Central memory CD4-positive, alpha-beta T cell (primary cell): Measurements from ENCODE around the gene PDK3.
A peak's percentile ranks its signal among the peaks of the same experiment; 100 is the strongest.

Source experiments
- DNase-seq: peaks from one replicate; pipeline ENCODE4 v3.0.0; 2022

Gene PDK3

DNA sequence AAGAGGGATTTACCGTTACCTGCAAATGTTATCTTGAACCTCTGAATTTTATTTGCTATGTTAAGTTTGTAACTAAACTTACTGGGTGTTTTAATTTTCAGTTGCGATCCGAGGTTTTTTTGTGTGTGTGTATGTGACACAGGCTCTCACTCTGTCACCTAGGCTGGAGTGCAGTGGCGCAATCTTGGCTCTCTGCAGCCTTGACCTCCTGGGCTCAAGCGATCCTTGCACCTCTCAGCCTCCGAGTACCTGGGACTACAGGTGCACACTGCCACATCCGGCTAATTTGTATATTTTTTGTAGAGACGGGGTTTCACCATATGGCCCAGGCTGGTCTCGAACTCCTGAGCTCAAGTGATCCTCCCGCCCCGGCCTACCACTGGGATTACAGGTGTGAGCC, 18.5 kb downstream of the PDK3 start:
- no peak for DNase-seq

DNA sequence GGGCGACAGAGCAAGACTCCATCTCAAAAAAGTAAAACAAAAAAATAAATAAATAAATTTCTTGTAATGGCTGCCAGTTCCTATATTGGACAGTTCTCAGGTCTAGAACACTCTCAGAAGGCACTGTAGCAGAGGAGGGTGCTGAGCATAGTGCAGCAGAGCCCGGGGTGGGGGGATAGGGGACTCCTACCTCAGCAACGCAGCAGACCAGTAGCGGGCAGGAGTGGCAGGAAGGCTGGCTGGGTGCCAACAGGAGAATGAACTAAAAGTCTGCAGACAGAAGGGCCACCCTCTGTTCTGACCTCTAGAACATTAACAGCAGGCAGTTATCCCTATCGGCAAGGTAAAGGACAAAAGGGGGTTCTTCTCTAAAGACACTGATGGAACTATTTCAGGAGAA, 20.2 kb downstream of the PDK3 start:
- no peak for DNase-seq

DNA sequence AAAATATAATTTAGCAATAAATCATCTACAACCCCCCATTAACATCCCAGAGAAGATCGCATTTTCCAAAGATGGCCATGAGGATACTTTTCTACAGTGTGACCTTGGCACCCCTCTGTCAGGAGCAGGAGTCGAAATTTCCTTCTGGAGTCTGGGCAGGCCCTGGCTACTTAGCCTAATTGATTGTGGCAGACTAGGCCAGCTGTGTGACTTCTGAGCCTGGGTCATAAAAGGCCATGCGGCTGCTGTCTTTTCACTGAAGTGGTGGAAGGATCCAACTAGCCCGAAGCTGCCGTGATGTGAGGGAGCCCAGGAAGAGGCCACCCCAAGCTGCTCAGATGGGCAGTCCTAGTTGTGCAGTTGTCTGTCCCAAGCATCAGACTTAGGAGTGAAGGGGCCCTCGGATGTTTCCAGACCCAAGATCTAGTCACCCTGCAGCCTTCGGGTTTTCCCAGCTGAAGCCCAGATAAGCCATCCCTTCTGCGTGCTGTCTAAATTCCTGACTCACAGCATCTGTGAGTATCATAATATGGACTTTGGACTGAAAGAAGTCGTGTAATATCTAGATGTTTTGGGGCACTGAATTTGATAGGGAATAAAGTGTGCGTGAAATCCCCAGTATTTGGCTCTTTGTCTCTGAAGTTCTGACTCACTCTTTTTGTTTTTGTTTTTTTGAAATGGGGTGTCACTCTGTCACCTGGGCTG, 21.0 kb downstream of the PDK3 start:
- no peak for DNase-seq

DNA sequence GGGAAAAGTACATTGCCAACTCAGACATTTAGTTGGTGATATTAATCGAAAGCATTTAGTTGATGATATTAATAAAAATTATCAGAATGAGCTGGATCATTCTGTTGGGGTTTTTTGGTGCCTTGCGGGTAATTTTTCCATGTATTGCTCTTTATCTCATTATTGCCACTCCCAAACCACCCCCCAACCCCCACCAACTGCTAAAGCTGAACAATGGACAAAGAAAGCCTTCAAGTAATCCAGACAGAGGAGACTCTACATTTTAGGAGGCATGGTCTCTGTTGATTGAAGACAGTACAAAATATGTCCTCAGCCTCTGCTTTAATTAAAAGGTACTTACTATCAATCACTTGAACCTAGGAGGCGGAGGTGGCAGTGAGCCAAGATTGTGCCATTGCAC, 22.5 kb downstream of the PDK3 start:
- no peak for DNase-seq

DNA sequence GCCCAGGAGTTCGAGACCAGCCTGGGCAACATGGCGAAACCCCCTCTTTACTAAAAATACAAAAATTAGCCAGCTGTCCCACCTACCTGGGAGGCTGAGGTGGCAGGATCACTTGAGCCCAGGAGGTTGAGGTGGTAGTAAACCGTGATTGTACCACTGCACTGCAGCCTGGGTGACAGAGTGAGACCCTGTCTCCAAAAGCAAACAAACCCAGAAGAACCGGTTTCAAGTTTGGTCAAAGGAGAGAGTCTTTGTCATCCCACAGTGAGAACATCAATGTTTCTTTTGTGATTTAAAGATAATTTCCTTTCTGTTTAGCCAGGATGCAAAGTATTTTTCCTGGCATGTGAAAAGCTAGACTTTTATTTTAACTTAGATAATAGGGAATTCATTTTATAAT, 26.7 kb downstream of the PDK3 start:
- no peak for DNase-seq

DNA sequence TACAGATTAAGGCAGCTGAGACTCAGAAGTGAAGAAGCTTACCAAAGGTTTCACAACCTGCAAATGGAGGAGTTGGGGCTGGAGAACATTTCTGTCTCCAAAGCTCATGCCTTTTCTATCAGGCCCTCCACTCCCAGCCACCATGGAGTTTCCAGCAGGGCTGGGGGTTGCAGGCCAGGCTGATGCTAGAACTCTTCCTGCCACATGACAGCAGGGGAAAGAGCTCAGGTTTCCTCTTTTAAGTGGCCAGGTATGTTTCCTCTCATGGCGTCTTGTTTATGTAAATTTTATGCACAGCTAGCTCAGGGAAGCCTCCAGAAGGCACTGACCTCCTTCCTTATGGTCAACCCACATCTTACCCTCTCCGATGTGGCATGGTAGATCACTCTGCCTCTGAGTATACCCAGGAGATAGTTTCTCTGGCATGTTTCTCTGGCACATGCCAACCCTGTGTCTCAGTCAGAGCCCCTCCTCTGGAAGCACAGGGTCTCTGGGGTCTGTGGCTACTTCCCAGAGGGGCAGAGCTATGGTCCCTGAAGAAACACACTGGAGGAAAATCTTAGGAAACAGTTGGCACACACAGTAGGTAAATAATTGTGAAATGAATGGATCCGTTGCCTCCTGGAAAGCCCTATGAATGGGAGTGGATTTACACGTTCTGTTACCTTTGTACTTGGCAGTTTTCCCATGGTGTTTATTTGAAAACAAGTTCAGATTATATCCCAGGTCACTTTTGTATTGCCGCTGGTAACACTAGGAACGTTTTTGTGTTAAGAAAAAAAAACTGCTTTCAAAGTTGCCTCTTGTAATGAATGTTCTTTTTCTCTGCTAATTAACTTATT, 28.9 kb downstream of the PDK3 start:
- DNase-seq = peak; percentile 11

DNA sequence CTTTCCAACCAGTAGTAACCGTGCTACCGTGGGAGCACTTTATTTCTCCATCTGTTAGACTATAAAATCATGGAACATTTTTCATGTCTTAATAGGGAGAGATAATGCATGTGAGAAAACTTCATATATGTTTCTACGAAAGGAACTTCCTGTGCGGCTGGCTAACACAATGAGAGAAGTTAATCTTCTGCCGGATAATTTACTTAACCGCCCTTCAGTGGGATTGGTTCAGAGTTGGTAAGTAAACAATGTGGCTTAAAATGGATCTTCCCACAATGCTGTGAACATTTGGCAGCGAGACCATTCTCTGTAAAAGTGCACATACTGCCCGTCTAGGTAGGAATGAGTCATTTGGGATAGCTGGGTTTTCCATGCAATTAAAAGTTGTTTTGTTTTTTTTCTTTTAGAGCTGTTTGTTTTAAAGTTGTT, 29.6 kb downstream of the PDK3 start:
- DNase-seq = peak; percentile 19

DNA sequence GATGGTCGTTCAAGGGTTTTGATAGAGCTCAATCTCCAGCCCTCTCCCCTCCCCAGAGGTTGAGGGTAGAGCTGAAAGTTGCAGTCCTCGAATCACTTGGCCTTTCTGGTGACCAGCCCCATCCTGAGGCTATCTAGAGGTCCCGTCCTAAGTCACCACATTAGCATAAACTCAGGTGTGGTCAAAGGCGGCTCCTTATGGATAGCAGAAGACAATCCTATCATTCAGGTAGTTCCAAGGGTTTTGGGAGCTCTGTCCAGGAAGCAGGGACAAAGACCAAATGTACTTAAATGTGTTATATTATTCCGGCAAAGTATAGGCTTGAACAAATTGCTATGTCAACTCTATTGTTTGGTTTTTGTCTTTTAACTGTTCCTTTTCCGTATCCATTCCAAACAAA, 30.6 kb downstream of the PDK3 start:
- DNase-seq = no peak

DNA sequence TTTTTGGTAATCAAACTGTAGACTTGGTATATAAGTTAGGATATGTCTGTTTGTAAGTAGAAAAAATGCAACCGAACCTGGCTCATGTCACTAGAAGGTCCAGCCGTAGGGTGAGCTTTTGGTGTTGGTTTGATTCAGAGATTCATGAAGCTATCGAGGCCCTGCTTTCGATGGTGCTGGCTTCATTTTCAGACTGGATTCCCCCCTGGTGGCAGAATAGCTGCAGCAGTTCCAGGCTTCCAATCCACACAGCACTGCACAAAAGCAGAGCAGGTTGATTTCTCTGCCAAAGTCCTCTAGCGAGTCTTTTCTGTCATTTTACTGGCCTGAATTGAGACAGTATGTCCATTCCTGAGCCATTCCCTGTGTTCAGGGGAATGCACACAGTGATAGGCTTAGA, 33.1 kb downstream of the PDK3 start:
- DNase-seq = peak; percentile 20

DNA sequence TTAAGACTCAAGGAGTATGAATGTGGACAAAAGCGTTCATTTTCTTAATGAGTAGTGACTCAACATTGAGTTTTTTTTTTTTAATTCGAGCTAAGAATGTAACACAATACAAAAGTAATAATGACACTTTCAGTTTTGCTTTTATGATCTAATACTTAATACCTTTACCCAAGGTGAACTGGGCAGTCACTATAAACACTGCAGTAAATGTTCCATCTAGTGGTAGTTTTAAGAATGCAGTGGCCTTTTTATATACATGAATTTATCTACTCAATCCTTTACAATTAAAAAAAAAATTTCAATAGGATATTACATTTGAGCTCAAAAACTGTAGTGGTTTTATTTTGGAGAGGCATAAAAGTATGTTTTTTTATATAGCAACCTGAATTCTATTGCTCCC, 33.9 kb downstream of the PDK3 start:
- DNase-seq = peak; percentile 53

DNA sequence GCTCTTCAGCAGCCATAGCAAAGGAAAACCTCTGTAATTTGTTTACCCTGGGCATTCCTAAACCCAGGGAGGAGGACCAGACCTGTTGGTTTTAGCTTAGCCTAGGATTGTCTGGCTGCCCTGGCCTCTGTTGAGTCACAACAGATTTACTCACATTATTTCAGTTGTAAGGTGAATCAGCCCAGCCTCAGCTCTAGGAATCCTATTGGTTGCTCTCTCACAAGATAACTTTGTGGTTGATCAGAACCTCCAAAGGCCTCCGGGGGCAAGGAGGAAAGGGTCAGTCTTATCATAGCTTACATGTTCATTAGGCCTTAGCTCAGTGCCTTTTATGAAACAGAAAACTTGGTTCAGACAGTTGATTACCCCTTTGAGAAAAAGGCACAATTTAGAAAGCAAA, 41.0 kb downstream of the PDK3 start:
- no peak for DNase-seq

DNA sequence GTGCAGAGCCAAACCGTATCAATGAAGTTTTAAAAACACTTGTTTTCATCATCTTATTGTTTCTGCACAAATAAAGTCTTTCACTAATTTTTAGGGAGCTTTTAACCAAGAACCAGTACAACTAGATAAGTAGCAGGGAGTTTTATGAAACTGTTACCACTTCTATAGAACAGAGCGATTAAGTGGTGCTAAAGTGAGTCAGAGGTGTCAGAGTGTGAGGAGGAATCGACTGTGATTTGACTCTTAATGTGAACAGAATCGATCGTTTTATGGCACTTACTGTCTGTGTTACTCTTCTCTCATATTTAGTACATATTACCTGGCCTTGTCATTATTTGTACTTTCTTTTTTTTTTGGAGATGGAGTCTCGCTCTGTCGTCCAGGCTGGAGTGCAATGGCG, 43.3 kb downstream of the PDK3 start:
- no peak for DNase-seq

DNA sequence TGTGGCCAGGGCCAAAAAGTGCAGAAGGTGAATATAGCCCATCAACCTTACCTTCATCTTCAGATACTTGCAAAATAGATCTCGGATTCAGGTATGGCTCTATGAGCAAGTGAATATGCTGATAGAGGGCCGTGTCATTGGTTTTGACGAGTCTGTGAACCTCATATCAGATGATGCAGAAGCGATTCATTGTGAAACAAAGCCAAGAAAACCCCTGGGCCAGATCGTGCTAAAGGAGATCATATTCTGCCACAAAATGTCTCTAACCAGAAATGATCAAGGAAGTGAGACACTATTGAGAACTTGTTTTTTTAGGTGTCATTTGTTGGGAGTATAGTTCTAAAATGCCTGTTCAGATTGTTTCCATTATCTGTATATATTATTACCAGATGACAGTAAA, 48.3 kb downstream of the PDK3 start:
- DNase-seq = no peak

DNA sequence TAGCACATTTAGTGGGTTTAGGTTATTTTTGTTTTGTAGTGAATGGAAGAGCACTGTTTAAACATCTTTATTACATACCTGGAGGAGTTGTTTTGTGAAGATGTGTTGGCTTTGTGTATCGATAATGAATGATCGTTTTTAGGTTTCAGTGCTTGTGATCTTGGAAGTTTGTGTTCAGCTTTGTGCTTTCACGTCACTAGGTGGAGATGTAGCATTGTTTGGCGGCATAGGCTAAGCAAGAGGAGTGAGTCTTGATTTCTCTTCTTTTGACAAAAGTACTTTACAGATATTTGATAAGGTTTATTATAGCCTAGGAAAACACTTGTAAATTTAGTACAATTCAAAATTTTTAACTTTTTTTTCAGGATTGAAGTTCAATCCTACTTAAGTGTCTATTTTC, 50.4 kb downstream of the PDK3 start:
- no peak for DNase-seq

DNA sequence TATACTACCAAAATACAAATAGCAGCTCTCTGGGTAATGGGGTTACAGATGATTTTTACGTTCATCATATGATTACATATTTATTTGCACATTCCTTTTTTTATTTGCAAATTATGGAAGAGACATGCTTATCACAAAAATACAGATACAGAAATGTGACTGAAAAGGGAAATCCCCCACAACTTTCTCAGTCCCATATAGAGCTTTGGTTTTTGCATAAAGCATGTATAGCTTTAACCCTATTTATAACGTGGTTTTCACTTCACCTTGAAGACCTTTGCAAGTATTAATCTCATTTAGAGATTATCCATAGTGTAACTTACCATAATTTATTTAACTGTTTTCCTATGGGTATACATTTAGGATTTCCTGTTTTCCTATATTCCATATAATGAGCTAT, 55.4 kb downstream of the PDK3 start:
- DNase-seq = no peak

DNA sequence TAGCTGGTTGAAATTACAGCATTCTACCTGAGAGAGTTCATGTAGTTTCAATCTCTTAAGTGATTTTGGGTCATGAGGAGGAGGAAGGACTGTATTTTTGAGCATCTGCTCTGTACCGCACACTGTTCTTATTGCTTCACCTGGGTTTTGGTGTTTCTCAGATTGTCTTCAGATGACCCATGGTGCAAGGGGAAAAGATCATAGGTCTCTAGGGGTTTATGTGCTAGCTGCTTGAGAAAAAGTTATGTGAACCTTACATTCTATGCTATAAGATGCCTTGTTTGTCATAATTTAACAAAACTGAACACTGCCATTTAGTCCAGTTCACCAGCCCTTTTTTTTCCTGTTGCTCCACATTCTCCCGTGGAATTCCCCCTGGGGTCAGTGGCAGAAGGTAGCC, 60.4 kb downstream of the PDK3 start:
- no peak for DNase-seq

DNA sequence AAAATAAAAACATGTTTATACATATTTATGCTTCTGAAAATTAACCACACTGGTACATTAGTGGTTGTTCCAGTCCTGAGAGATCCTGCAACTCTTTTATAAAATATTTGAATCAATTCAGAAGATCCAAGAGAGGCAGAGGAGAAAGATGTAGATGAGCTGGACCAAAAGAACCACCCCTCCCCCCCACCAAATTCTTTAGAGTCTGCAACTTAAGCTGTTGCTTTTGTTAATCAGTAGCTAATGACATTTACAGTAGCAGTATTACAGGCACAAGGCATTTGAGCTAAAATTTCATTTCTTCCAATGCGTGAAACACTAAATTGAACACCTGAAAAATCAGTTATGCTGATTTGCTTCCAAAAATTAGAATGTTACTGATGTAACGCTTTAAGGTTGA, 61.5 kb downstream of the PDK3 start:
- no peak for DNase-seq

DNA sequence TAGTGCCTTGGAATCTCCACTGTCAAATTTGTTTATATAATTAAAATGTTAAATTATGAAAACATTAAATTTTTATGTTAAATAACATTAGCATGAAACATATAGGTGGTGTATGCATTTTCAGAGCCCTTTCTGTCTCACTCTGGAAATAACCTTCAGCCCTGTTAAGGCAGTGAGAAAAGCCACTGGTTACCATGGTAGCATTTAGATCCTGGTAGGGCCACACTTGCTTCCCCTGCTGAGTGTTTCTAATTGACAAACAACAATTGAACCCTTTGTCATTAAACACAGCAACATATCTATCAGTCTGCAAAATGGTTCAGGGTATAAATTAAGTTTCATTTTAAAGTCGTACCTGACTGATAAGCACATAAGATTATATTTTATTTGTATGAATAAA, 63.5 kb downstream of the PDK3 start:
- no peak for DNase-seq

DNA sequence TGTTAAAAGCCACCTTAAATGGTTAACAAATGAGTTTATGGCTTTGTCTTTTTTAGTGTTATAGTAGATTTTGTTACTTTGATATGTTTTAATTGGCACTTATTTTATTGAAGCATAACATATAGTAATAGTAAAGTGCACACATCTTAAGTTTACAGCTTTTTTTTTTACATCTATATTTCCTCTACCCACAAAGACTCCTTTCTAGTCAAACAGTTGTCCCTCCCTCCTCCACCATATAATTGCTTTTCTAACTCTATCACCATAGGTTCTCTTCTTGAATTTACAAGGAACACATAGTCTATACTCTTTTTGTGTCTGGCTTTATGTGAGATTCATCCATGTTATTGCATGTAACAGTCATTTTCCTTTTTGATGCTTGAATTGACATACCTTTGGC, 71.5 kb downstream of the PDK3 start:
- DNase-seq = no peak

DNA sequence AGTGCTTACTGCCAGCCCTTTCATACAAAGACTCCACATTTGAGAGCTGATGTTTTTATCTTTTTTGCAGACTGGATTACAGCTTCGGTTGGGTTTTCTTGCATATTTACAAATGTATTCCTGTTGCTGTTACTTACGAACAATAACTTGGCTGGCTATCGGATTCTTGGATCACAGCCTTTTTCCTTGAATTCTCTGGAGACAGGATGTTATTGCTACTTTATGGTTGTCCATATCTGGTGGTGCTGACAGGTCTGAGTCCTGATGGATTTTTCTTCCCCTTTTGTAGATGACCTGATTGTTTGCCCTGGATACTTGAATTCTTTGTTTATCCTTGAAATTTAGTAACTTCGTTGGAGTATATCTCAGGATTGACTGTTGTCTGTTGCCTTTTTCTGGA, 77.7 kb downstream of the PDK3 start:
- no peak for DNase-seq

DNA sequence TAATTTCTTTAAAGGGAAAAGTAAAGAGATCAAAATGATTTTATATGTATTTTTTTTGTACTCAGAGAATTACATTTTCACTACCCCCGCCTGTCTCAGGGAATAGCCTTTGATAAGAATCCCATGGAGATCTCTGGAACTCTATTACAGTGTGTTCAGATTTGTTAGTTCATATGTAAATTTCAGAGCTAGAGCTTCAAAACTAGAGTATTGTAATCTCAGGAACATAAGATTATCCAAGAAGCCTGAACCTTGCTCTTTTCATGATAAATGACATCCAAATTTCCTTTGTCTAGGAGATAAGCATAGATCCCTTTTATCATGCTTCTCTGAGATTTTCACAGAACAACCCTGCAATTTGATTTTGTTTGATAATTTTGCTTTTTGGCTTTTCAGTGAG, 82.9 kb downstream of the PDK3 start:
- DNase-seq = no peak

DNA sequence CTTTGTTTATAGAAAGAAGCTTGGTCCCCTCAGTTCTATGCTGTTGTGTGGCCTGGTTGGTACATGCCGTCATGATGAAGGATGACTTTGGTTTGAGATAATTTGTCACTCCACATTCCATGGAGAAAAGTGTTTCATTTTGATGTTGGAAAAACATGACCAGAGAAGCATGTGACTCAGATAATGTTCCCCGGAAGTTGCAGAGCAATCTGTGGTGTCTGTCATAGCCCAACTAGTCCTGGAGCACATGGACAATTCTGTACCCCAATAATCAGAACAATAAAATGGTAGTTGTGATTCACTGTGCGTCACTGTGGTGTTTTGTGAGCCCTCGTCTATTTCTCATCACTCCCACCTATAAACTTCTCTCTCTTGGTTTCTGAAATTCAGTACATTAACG, 85.1 kb downstream of the PDK3 start:
- DNase-seq = no peak

DNA sequence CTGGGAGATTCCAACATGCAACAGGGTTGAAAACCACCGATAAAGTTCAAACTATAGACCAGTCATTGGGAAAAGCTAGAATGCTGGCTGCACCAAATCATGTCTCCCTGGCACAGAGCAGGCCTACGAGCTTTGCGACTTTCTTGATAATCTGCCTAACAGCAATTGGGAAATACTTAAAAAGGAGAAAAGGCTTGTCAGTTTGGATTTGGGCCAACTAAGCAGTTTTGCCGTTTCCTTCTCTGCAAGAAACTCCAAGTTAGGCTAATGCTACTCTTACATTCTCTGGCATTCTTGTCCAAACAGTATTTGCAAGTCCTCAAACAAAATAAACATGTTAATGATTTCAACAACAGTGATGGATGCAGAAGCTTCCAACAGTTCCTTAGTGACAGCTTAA, 87.9 kb downstream of the PDK3 start:
- no peak for DNase-seq

DNA sequence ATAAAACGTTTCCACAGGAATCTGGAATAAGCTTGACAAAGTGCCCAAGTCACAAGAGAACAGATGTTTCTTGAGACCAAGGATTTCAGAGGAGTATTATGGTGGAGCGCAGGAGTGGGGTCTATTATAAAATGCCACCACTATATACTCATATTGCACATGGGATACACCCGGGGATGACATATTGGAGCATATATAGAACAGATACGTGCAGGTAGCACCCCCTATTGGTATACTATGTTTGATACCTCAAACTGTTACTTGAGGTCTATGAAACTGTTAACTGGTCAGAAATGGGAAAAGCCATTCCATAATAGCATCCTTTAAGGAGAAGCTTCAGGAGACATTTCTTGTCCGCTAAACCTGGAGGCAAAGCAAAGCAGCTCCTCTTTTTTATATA, 96.0 kb downstream of the PDK3 start:
- DNase-seq = no peak
